ENCODE results near the gene CITED1. TPM values are rescaled to one million over a fixed set of nuclear protein-coding genes. Genes with fewer than 3 reads are reported as not detected.

Gene CITED1
- total RNA-seq, 1 experiment from 2014 or later = 1.1 TPM

- Histone ChIP-seq H3K4ac (ENCODE audit: low read depth, low read length) (no peak overlapping the region), H3T11ph (ENCODE audit: low read length) (no peak overlapping the region), H4K91ac (ENCODE audit: insufficient read length, low read depth, low read length) (no peak overlapping the region), H4K5ac (ENCODE audit: insufficient read length, low read depth, low read length) (no peak overlapping the region), H2BK12ac (ENCODE audit: insufficient read length, low read depth, low read length) (no peak overlapping the region), H4K20me1 (ENCODE audit: control insufficient read depth, insufficient read depth, insufficient read length) (no peaks in the 10 kb centered on the region), H3K4me1 (ENCODE audit: insufficient read depth, low read length) (no peaks in the 10 kb centered on the region), H3K79me1 (ENCODE audit: insufficient read depth, low read depth, low read length, poor library complexity, severe bottlenecking) (no peaks in the 10 kb centered on the region), H2BK5ac (ENCODE audit: insufficient read length, low read length) (no peak overlapping the region), H2BK20ac (ENCODE audit: low read depth, low read length, poor library complexity, severe bottlenecking) (no peak overlapping the region), H4K8ac (replicated peaks; ENCODE audit: insufficient read length, low read depth, low read length) (no peak overlapping the region), H3K27me3 (ENCODE audit: insufficient read depth, low read length) (no peaks in the 10 kb centered on the region), H3K18ac (ENCODE audit: insufficient read length, low read depth, low read length) (no peak overlapping the region), H3K14ac (ENCODE audit: insufficient read depth, low read length) (no peak overlapping the region), H2AK5ac (ENCODE audit: insufficient read length, low read length) (no peak overlapping the region), H3K56ac (ENCODE audit: insufficient read length, low read depth, low read length) (no peak overlapping the region), H3K23me2 (ENCODE audit: insufficient read length, low read depth, low read length, poor library complexity, severe bottlenecking) (no peaks in the 10 kb centered on the region), H3K4me2 (ENCODE audit: insufficient read depth, insufficient read length, low read length) (no peak overlapping the region), H3K9me3 (ENCODE audit: control insufficient read depth, low read depth, low read length) (peaks cover 8% of the 10 kb centered on the region), H2BK15ac (ENCODE audit: low read depth, low read length) (no peak overlapping the region), H2BK120ac (ENCODE audit: low read depth, low read length, poor library complexity, severe bottlenecking) (no peak overlapping the region), H2AFZ (ENCODE audit: low read length) (no peak overlapping the region), H3K23ac (ENCODE audit: insufficient read length, low read depth, low read length) (no peak overlapping the region), H3K27ac (ENCODE audit: insufficient read length, low read depth, low read length) (no peak overlapping the region), H3K9ac (ENCODE audit: extremely low read depth, insufficient read length, low read length) (no peak overlapping the region), H3K79me2 (ENCODE audit: insufficient read depth, low read length) (no peaks in the 10 kb centered on the region)
- Mint-ChIP-seq H3K4me1 (peaks cover 14 to 21% of the 10 kb centered on the region in 2 experiments), H3K27me3 (ENCODE audit: low read depth) (peaks cover 6% of the 10 kb centered on the region), H3K27ac (no peak overlapping the region), H3K36me3 (ENCODE audit: insufficient read depth in 1 of 3, low read depth in 3 of 3) (peaks cover 0 to 6% (median 5%) of the 10 kb centered on the region in 3 experiments; a peak in 5 of 7 replicates), H3K4me3 (no peak overlapping the region), H3K9me3 (peaks cover 60 to 68% of the 10 kb centered on the region in 2 experiments)
- no peak for TF ChIP-seq CTCF (conservative IDR thresholded peaks at IDR 0.05)
- no CpG with 5 or more reads among the region's 7 CpGs for WGBS (ENCODE audit: extremely low coverage, insufficient read length, low lambda C conversion rate)
- DNase-seq = no peak
These were observed 47.5 kb downstream of the CITED1 start for GRCh38 chrX:72258174-72258573.
